Measurements from ENCODE around the gene TRAPPC3.

DNA sequence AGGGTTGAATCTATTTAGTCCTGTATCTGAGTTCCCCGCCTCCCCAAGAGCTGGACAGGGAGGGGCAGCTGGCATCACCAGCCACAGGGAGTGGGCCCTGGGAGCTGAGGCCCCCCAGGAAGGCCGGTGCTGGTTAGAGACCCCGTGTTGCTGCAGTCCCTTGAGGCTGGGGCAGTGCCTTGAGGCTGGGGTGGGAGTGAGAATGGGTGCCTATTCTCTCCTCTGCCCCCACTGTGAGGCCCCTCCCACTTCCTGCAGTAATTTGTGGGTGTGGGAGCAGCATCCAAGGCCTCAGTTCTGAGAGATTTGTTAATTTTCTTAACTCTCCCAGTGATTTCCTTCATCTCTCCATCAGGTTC is 2.5 kb upstream of the TRAPPC3 start:
- TF ChIP-seq, protein P1, sequence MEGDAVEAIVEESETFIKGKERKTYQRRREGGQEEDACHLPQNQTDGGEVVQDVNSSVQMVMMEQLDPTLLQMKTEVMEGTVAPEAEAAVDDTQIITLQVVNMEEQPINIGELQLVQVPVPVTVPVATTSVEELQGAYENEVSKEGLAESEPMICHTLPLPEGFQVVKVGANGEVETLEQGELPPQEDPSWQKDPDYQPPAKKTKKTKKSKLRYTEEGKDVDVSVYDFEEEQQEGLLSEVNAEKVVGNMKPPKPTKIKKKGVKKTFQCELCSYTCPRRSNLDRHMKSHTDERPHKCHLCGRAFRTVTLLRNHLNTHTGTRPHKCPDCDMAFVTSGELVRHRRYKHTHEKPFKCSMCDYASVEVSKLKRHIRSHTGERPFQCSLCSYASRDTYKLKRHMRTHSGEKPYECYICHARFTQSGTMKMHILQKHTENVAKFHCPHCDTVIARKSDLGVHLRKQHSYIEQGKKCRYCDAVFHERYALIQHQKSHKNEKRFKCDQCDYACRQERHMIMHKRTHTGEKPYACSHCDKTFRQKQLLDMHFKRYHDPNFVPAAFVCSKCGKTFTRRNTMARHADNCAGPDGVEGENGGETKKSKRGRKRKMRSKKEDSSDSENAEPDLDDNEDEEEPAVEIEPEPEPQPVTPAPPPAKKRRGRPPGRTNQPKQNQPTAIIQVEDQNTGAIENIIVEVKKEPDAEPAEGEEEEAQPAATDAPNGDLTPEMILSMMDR (IDR thresholded peaks at IDR 0.05) = no peak
- no peak for TF ChIP-seq ZFX (IDR thresholded peaks at IDR 0.05; ENCODE audit: borderline replicate concordance)
